OCI-LY7 (cell line): Measurements from ENCODE around the gene TGM1. TPM values are rescaled to one million over a fixed set of nuclear protein-coding genes. Genes with fewer than 3 reads are reported as not detected.
A peak's percentile ranks its signal among the peaks of the same experiment; 100 is the strongest.

Source experiments
- BruUV-seq: library from RNA; stranded (reverse); fragments of 400-500 nt; replicated peaks from 2 replicates; lab custom pipeline; 2021; lab: Mats Ljungman, UMichigan
- CTCF ChIA-PET: fragments of 300-600 bp; sonication (Branson Sonifier 250); formaldehyde crosslinking; loops from one replicate; lab custom pipeline; 2022; ENCODE audit warnings: antibody characterized with exemption; ENCODE audit not compliant: unreplicated experiment; lab: Charles Lee
- POLR2A ChIA-PET: fragments of 300-600 bp; sonication (Branson Sonifier 250); formaldehyde crosslinking; loops from one replicate; lab custom pipeline; 2022; ENCODE audit warnings: antibody characterized with exemption; lab: Charles Lee
- DNase-seq: peaks from one replicate; pipeline ENCODE4 v3.0.0-alpha.2; 2015; ENCODE audit warnings: low spot score
- H2AFZ ChIP-seq: fragments of 200-600 bp; sonication (generic), shearing (Covaris generic); 2 replicates; pipeline ENCODE4 v1.6.1; 2014; ENCODE audit warnings: mild to moderate bottlenecking, antibody characterized with exemption, low read length, moderate library complexity
- H3K27ac ChIP-seq: fragments of 200-600 bp; sonication (generic); 2 replicates; pipeline ENCODE4 v1.5.1; 2014; ENCODE audit warnings: mixed run types, low read depth, mild to moderate bottlenecking, moderate library complexity, low read length, inconsistent platforms; ENCODE audit not compliant: poor library complexity, severe bottlenecking
- H3K36me3 ChIP-seq: fragments of 200-600 bp; sonication (generic); 2 replicates; pipeline ENCODE4 v1.6.1; 2014; ENCODE audit warnings: mild to moderate bottlenecking, antibody characterized with exemption, low read length, moderate library complexity, mixed read lengths; ENCODE audit not compliant: insufficient read depth
- H3K4me1 ChIP-seq: fragments of 200-600 bp; sonication (generic); 2 replicates; pipeline ENCODE4 v1.5.1; 2014; ENCODE audit warnings: mild to moderate bottlenecking, low read length; ENCODE audit not compliant: insufficient read depth, poor library complexity, severe bottlenecking
- H3K4me2 ChIP-seq: fragments of 200-600 bp; sonication (generic); 2 replicates; pipeline ENCODE4 v1.6.1; 2014; ENCODE audit warnings: mild to moderate bottlenecking, low read length
- H3K4me3 ChIP-seq: fragments of 200-600 bp; sonication (generic); 2 replicates; pipeline ENCODE4 v1.5.1; 2014; ENCODE audit warnings: mild to moderate bottlenecking, low read depth, low read length; ENCODE audit not compliant: poor library complexity, severe bottlenecking
- H3K79me2 ChIP-seq: fragments of 200-600 bp; sonication (generic); 2 replicates; pipeline ENCODE4 v1.6.1; 2016; ENCODE audit warnings: low read depth, mild to moderate bottlenecking, low read length, moderate library complexity, mixed read lengths; ENCODE audit not compliant: insufficient read depth
- H3K9me2 ChIP-seq: fragments of 200-600 bp; sonication (generic); 2 replicates; pipeline ENCODE4 v1.6.1; 2016; ENCODE audit warnings: mild to moderate bottlenecking, low read length, mixed read lengths; ENCODE audit not compliant: insufficient read depth
- H3K9me3 ChIP-seq: fragments of 200-600 bp; sonication (generic); 2 replicates; pipeline ENCODE4 v1.6.1; 2014; ENCODE audit warnings: mild to moderate bottlenecking, mixed run types, low read length, mixed read lengths
- H4K20me1 ChIP-seq: fragments of 200-600 bp; sonication (generic); 2 replicates; pipeline ENCODE4 v1.6.1; 2014; ENCODE audit warnings: mild to moderate bottlenecking, antibody characterized with exemption, low read length, moderate library complexity, mixed read lengths; ENCODE audit not compliant: insufficient read depth
- EZH2phosphoT487 ChIP-seq: fragments of 200-600 bp; sonication (generic); IDR thresholded peaks from 2 replicates; pipeline ENCODE4 v1.6.1; 2018; ENCODE audit warnings: low read depth, borderline replicate concordance, mild to moderate bottlenecking, mixed run types, antibody characterized with exemption, low read length, moderate library complexity, mixed read lengths
- intact Hi-C: fragments of 100-400 bp; cut with micrococcal nuclease; formaldehyde crosslinking; loops from one replicate; pipeline ENCODE4 v1.10.0; 2022; ENCODE audit not compliant: unreplicated experiment
- total RNA-seq, 2 experiments: library from RNA; depleted of rRNA in 1 of 2; stranded (reverse); fragments of >200 nt in 1 of 2; shearing (Covaris generic) in 1 of 2; gene quantifications; 2 replicates each; pipeline ENCODE4 v1.2.3, GENCODE V29; 2014 to 2022
- TF ChIP-seq, protein P1 (sequence below): fragments of 200-600 bp; sonication (generic); conservative IDR thresholded peaks from 2 replicates; pipeline ENCODE4 v1.5.1; 2014; ENCODE audit warnings: mild to moderate bottlenecking, antibody characterized with exemption, low read length, moderate library complexity, mixed read lengths

Gene TGM1
- total RNA-seq, 2 experiments from 2014 or later, result 5.2 to 5.4 TPM

DNA sequence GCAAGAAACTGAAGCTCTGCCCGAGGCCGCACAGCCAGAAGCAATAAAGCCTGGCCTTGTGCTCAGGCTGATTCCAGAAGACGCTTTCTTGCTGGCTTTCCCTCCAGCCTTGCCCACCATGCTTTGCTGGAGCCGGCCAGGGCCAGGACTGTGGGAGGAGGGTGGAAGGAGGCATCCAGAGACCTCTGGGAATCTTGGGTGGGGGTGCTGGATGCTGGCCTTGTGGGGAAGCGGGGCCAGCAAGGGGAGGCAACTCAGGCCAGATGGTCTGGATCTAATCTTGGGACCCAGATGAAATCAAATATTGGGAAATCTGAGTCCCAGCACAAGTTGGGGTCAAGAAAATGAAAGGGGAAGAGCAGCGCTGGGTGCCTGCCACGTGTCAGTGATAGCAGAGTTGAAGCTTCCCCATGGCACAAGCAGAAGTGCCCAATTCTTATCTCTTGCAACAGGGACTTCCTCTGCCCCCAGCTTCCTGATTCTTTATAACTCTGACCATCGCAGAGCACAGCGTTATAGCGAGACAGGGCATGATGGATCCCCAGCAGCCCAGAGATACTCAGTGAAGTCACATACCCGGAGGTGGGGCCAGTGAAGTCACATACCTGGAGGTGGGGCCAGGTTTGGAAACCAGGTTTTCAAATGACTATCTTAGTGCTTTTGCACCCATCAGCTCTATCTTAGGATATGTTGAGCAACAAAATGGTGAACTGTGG is 14.8 kb upstream of the TGM1 start:
- CTCF ChIA-PET, result no interaction called here
- no peaks in the 10 kb centered on the region for H4K20me1 ChIP-seq
- no peaks in the 10 kb centered on the region for H3K9me2 ChIP-seq
- no TSS peak for BruUV-seq
- no peak overlapping the region for H3K4me2 ChIP-seq
- no peak overlapping the region for H3K4me3 ChIP-seq
- POLR2A ChIA-PET, result interaction anchor here (1.3 kb wide), 1 partner anchor 36 kb away, joined by 4 read pairs; the partner anchor contains the start of gene TINF2
- no peak overlapping the region for H3K27ac ChIP-seq
- intact Hi-C loops, result no loop called here
- TF ChIP-seq EZH2phosphoT487, result no peak
- TF ChIP-seq, protein P1, sequence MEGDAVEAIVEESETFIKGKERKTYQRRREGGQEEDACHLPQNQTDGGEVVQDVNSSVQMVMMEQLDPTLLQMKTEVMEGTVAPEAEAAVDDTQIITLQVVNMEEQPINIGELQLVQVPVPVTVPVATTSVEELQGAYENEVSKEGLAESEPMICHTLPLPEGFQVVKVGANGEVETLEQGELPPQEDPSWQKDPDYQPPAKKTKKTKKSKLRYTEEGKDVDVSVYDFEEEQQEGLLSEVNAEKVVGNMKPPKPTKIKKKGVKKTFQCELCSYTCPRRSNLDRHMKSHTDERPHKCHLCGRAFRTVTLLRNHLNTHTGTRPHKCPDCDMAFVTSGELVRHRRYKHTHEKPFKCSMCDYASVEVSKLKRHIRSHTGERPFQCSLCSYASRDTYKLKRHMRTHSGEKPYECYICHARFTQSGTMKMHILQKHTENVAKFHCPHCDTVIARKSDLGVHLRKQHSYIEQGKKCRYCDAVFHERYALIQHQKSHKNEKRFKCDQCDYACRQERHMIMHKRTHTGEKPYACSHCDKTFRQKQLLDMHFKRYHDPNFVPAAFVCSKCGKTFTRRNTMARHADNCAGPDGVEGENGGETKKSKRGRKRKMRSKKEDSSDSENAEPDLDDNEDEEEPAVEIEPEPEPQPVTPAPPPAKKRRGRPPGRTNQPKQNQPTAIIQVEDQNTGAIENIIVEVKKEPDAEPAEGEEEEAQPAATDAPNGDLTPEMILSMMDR, result no peak
- H3K36me3 ChIP-seq, result no peaks in the 10 kb centered on the region
- peaks cover 32% of the 10 kb centered on the region for H3K4me1 ChIP-seq
- no peak for DNase-seq
- H3K9me3 ChIP-seq, result no peaks in the 10 kb centered on the region
- no peaks in the 10 kb centered on the region for H3K79me2 ChIP-seq
- no peak overlapping the region for H2AFZ ChIP-seq

- no peak overlapping the region for H3K4me2 ChIP-seq
- no peak overlapping the region for H2AFZ ChIP-seq
- BruUV-seq, result no TSS peak
- intact Hi-C loops, result no loop called here
- ChIA-PET CTCF (no interaction called here), POLR2A (interaction anchor here (1.3 kb wide), 1 partner anchor 35 kb away, joined by 4 read pairs; the partner anchor contains the start of gene TINF2)
- no peak overlapping the region for H3K4me3 ChIP-seq
- TF ChIP-seq EZH2phosphoT487, result no peak
- TF ChIP-seq, protein P1, result no peak
- DNase-seq, result no peak
- H3K9me2 ChIP-seq, result no peaks in the 10 kb centered on the region
- no peaks in the 10 kb centered on the region for H3K79me2 ChIP-seq
- H3K9me3 ChIP-seq, result no peaks in the 10 kb centered on the region
- H3K27ac ChIP-seq, result no peak overlapping the region
- no peaks in the 10 kb centered on the region for H4K20me1 ChIP-seq
- H3K4me1 ChIP-seq, result peaks cover 39% of the 10 kb centered on the region
- H3K36me3 ChIP-seq, result no peaks in the 10 kb centered on the region
These were observed 14.1 kb upstream of the TGM1 start for GRCh38 chr14:24277071-24277470.

GRCh38 chr14:24274101-24274543 is 11.1 kb upstream of the TGM1 start:
- ChIA-PET POLR2A (interaction anchor here (0.7 to 1.6 kb wide), 6 partner anchors 13 to 101 kb away, joined by 3 to 7 read pairs (median 3); partner anchors contain the start of gene TINF2), CTCF (no interaction called here)
- peak overlapping the region; percentile 40 for H3K27ac ChIP-seq
- peak overlapping the region; percentile 51 for H3K4me2 ChIP-seq
- no peaks in the 10 kb centered on the region for H3K9me3 ChIP-seq
- H3K36me3 ChIP-seq, result no peaks in the 10 kb centered on the region
- peaks cover 45% of the 10 kb centered on the region for H3K4me1 ChIP-seq
- H2AFZ ChIP-seq, result peak overlapping the region; percentile 59
- TF ChIP-seq EZH2phosphoT487, result no peak
- TF ChIP-seq, protein P1, result no peak
- H3K9me2 ChIP-seq, result no peaks in the 10 kb centered on the region
- no peaks in the 10 kb centered on the region for H3K79me2 ChIP-seq
- no peaks in the 10 kb centered on the region for H4K20me1 ChIP-seq
- DNase-seq, result peak; percentile 59
- peak overlapping the region; percentile 14 for H3K4me3 ChIP-seq
- no TSS peak for BruUV-seq
- intact Hi-C loops, result no loop called here
